HG03066 (cell line): ENCODE results near the gene ATP2A3.

Experiments used
- ATAC-seq: cut with Tn5 transposase; IDR thresholded peaks from one replicate; pipeline ENCODE4 v1.9.1; 2021; ENCODE audit warnings: low read depth; ENCODE audit not compliant: unreplicated experiment

ATP2A3 gene

GRCh38 chr17:3879591-3880417, 84.4 kb downstream of the ATP2A3 start:
- ATAC-seq = no peak

- no peak for ATAC-seq
These were observed 85.1 kb downstream of the ATP2A3 start for GRCh38 chr17:3879186-3879585.

GRCh38 chr17:3877220-3877619, 87.0 kb downstream of the ATP2A3 start:
- ATAC-seq = no peak

- no peak for ATAC-seq
These were observed 88.9 kb downstream of the ATP2A3 start for GRCh38 chr17:3875317-3875716.
